22Rv1 (cell line): ENCODE measurements around the gene HOXA9.

Experiments
- H3K27ac ChIP-seq: fragments of 450-650 bp; 2 replicates; pipeline ENCODE4 v1.5.1; 2017
- ZFX ChIP-seq: fragments of 450-650 bp; IDR thresholded peaks from 2 replicates; pipeline ENCODE4 v1.6.1; 2017; ENCODE audit warnings: antibody characterized with exemption, borderline replicate concordance
- TF ChIP-seq, protein P1 (sequence below): fragments of 450-650 bp; IDR thresholded peaks from 2 replicates; pipeline ENCODE4 v1.5.1; 2017; ENCODE audit warnings: mild to moderate bottlenecking

HOXA9 gene

DNA sequence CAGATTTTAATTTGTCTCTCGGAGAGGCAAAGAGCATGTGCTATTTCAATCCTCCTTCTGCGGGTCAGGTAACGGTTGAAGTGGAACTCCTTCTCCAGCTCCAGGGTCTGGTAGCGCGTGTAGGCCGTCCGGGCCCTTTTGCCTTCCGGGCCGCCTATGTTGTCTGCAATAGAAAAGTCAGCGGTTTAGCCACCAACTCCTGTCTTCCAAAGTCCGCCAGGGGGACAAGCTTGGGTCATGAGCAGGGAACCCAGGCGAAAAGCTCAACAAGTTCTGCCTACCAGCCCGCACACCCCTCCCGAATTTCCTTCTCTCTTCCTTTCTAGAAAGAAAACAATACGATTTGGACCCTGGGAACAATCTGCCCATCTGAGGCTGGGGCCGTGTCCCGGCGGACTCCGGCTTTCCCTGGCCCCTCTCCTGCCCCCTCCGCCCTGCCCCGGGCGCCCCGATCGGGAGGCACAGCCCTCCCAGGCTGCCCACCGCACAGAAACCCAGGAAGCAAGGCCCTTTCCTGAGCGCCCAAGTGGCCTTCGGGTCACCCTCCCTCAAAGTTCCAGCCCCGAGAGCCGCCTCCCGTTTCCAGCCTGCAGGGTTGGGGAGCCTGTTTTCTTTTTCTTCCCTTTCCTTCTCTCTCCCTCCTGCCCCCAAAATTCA lies 23.3 kb downstream of the HOXA9 start:
- TF ChIP-seq, protein P1, sequence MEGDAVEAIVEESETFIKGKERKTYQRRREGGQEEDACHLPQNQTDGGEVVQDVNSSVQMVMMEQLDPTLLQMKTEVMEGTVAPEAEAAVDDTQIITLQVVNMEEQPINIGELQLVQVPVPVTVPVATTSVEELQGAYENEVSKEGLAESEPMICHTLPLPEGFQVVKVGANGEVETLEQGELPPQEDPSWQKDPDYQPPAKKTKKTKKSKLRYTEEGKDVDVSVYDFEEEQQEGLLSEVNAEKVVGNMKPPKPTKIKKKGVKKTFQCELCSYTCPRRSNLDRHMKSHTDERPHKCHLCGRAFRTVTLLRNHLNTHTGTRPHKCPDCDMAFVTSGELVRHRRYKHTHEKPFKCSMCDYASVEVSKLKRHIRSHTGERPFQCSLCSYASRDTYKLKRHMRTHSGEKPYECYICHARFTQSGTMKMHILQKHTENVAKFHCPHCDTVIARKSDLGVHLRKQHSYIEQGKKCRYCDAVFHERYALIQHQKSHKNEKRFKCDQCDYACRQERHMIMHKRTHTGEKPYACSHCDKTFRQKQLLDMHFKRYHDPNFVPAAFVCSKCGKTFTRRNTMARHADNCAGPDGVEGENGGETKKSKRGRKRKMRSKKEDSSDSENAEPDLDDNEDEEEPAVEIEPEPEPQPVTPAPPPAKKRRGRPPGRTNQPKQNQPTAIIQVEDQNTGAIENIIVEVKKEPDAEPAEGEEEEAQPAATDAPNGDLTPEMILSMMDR: no peak
- TF ChIP-seq ZFX: no peak
- H3K27ac ChIP-seq: no peak overlapping the region

DNA sequence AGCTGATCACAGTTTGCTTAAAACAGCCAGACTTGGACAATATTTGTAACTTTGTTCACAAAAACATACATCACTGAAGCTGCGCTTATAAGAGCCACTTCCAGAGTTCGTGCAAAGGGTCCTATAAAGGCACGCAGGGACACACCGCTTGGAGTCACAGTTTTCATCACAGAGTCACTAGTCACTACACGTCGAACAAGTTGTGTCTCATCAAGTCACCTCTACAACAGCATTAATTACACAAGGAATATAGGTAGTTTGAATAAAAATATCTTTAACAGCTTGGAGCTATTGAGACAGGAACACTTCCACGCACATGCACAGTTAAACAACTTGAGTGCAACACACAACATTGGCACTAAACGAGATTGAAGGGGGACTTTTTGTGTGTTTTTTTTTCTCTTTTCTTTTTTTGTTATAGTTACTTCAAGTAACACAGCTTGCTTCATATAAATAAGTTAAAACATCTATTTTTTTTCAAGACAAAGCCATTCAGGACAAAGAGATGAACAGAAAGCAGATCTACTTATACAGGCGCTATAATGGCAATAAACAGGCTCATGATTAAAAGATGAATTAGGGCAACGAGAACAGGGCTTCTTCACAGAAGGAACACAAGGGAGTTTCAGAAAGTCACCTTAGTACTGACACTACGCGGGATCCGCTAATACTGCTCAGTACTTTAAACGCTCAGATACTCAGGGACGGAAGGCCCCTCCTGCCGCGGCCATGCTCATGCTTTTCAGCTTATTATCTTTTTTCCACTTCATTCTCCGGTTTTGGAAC lies 24.0 kb downstream of the HOXA9 start:
- no peak overlapping the region for H3K27ac ChIP-seq
- TF ChIP-seq, protein P1: no peak
- TF ChIP-seq ZFX: no peak

DNA sequence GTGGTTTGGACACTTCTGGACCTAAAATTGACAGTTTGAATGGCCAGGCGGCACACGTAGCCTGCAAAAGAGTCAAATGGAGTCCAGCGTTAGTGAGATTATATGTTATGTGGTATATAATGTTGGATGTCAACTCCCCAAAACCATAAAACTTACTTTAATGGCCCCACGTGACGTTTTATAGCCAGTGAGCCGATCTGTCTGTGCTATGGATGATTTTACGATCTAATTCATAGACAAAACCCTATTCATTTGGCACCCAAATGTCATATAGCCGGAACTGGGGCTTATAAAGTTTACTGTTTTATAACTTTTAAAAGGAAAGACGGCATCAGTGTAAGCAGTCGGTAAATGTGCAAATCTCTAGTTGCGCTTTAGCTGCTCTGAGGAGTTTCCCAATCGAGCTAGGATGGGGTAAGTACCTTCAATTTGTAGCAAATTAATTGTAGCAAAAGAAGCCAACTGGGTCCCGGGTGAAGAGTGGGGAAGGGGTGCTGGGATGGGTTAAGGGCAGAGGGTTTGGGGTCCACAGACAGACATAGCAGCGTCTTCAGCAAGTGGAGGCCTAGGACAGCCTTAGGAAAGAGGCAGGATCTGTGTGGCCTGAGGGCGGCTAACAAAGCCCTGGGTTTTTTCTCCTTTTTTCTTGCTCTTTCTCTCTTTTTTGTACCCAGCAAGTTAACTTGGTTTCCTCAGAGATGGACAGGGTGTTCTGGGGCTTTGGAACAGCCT lies 25.0 kb downstream of the HOXA9 start:
- TF ChIP-seq, protein P1: no peak
- H3K27ac ChIP-seq: no peak overlapping the region

DNA sequence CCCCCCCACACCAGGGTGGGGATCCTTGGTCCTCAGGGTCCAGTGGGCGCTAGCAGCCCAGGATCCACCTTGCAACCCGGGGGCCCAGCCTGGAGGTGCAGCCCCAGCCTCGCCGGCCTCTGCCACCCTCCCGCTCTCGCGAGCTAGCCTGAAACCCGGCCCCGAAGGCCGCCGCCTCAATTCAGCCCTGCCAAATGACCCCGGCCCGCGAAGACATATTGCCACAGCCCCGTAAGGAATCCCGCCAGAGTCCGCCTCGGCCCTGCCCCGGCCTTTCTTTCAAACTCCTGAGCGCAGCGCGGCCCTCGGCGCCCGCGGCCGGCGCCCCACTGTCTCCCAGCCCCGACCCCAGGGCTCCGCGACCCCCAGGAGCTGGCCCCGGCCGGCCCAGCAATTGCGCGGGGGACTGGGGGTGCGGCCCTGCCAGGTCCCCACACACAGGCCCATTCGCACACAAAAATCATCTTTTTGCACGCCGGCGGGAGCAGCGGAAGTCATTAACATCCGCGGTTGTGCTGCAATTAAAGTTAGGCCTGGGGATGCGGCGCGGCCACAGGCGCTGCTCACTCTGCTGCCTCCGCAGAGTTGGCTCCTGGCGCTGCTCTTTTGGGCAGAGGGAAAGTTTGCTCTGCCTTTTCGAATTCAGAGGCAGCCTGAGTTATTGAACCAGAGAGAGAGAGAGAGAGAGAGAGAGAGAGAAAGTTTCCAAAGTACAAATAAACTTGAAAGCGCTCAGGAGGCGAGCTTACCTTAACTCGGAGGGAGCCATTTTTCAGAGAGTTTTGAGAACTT lies 25.8 kb downstream of the HOXA9 start:
- H3K27ac ChIP-seq: no peak overlapping the region
- TF ChIP-seq ZFX: no peak
- TF ChIP-seq, protein P1: no peak

DNA sequence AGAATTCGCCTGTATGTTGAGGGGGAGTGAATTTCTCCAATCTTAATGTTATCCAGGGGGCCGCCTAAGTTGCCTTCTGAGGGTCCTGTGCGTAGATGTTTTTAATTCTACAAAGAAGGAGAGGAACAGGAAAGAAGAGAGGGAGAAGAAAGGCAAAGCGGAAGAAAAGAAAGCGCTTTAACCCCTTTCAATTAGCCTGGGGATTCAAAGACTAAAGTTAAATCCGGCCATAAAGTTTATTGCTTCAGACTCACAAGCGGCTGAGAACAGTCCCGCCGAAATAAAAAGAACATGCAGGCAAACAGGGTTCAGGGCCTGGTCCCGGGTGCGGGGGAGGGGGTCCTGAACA lies 26.4 kb downstream of the HOXA9 start:
- H3K27ac ChIP-seq: no peak overlapping the region
- TF ChIP-seq, protein P1: no peak
- no peak for TF ChIP-seq ZFX

DNA sequence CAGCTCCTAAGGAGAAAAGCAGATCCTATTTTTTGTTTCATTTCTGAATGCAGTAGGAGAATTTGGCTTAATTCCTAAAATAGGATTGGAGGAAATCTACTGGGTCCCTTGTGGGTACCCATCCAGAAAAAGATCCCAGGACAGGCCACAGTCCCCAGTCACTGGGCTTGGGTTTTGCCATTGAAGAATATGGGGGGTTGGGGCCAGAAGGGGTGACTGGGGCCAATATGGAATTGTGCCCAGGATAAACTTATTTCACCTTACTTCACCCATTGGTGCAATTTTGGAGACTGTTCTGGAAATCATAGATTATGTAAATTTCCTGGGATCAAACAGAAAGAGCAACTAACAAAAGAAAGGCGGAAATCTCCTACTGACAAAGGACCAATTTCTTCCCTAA lies 26.9 kb downstream of the HOXA9 start:
- no peak for TF ChIP-seq ZFX
- TF ChIP-seq, protein P1: no peak

More for the DNA sequence above, 26.9 kb downstream of the HOXA9 start:
- H3K27ac ChIP-seq: no peak overlapping the region
